Parathyroid adenoma (tissue), 2 donors: Measurements from ENCODE around the gene PKDCC.
A peak's percentile ranks its signal among the peaks of the same experiment; 100 is the strongest.

Source experiments
- H2AFZ ChIP-seq: fragments of 300-600 bp; sonication (generic); one replicate; pipeline ENCODE4 v1.7.0; 2017; ENCODE audit warnings: antibody characterized with exemption, mild to moderate bottlenecking
- H3K27ac ChIP-seq: fragments of 300-600 bp; sonication (generic); one replicate; pipeline ENCODE4 v1.7.0; 2017
- H3K27me3 ChIP-seq: fragments of 300-600 bp; sonication (generic); one replicate; pipeline ENCODE4 v1.7.0; 2017; ENCODE audit warnings: low read length; ENCODE audit not compliant: control insufficient read depth, insufficient read depth
- H3K36me3 ChIP-seq: fragments of 300-600 bp; sonication (generic); one replicate; pipeline ENCODE4 v1.7.0; 2017; ENCODE audit warnings: low read length; ENCODE audit not compliant: control insufficient read depth, insufficient read depth
- H3K4me1 ChIP-seq: fragments of 300-600 bp; sonication (generic); one replicate; pipeline ENCODE4 v1.7.0; 2017; ENCODE audit warnings: control low read depth
- H3K4me2 ChIP-seq: fragments of 300-600 bp; sonication (generic); one replicate; pipeline ENCODE4 v1.7.0; 2017; ENCODE audit warnings: low read length
- H3K4me3 ChIP-seq: fragments of 300-600 bp; sonication (generic); one replicate; pipeline ENCODE4 v1.7.0; 2017; ENCODE audit warnings: low read depth, low read length
- H3K79me2 ChIP-seq: fragments of 300-600 bp; sonication (generic); one replicate; pipeline ENCODE4 v1.7.0; 2017; ENCODE audit warnings: control low read depth
- H3K9ac ChIP-seq: fragments of 300-600 bp; sonication (generic); one replicate; pipeline ENCODE4 v1.7.0; 2017; ENCODE audit warnings: mild to moderate bottlenecking
- H3K9me3 ChIP-seq: fragments of 300-600 bp; sonication (generic); one replicate; pipeline ENCODE4 v1.7.0; 2017; ENCODE audit warnings: low read length; ENCODE audit not compliant: control insufficient read depth
- TF ChIP-seq, protein P1 (sequence below): fragments of 300-600 bp; sonication (generic); IDR thresholded peaks from one replicate; pipeline ENCODE4 v1.7.0; 2017; ENCODE audit warnings: antibody characterized with exemption, mild to moderate bottlenecking
- donor health status: primary hyperparathyroidism.

PKDCC gene

DNA sequence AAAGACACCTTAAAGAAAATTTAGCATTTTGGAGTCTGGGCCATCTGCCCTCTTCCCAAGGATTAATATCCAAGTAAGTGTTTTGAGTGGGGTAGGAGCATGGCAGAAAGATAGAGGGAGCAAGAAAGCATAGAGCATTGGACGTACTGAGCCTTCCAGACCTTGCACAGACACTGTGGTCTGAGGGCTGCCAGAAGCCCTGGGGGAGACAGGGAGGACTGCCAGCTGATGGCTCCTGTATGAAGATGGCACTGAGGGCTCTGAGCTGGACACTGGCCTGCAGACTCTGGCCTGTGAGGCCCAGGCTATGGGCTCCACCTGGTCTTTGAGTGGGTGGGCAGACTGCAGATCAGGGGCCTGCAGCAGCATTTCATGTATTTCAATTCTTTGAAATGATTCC lies 2.9 kb upstream of the PKDCC start:
- H3K9me3 ChIP-seq = no peaks in the 10 kb centered on the region
- H3K27me3 ChIP-seq = no peaks in the 10 kb centered on the region
- no peak overlapping the region for H3K27ac ChIP-seq
- no peaks in the 10 kb centered on the region for H3K36me3 ChIP-seq
- H3K4me1 ChIP-seq = peaks cover 6% of the 10 kb centered on the region
- no peak overlapping the region for H3K4me3 ChIP-seq
- peaks cover 6% of the 10 kb centered on the region for H3K79me2 ChIP-seq
- H2AFZ ChIP-seq = no peak overlapping the region
- no peak overlapping the region for H3K9ac ChIP-seq
- TF ChIP-seq, protein P1, sequence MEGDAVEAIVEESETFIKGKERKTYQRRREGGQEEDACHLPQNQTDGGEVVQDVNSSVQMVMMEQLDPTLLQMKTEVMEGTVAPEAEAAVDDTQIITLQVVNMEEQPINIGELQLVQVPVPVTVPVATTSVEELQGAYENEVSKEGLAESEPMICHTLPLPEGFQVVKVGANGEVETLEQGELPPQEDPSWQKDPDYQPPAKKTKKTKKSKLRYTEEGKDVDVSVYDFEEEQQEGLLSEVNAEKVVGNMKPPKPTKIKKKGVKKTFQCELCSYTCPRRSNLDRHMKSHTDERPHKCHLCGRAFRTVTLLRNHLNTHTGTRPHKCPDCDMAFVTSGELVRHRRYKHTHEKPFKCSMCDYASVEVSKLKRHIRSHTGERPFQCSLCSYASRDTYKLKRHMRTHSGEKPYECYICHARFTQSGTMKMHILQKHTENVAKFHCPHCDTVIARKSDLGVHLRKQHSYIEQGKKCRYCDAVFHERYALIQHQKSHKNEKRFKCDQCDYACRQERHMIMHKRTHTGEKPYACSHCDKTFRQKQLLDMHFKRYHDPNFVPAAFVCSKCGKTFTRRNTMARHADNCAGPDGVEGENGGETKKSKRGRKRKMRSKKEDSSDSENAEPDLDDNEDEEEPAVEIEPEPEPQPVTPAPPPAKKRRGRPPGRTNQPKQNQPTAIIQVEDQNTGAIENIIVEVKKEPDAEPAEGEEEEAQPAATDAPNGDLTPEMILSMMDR = no peak
- no peak overlapping the region for H3K4me2 ChIP-seq

DNA sequence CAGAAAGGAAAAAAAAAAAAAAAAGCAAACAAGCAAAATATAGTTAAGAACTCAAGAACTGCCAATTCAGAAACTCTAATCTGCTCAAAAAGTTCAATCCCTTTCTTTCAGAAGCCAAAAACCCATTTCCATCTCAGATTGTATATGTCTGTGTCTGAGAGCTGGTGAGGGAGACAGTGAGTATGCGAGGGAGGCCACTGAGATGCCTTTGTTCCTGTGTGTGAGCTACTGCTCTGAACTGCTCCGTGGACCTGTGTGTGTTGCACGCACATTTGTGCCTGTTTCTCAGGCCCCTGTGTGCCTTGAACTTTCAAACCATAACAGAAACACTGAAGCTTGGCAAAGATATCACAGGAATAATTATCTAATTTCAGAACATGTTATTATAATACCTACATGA lies 2.5 kb upstream of the PKDCC start:
- no peak overlapping the region for H2AFZ ChIP-seq
- no peaks in the 10 kb centered on the region for H3K36me3 ChIP-seq
- no peaks in the 10 kb centered on the region for H3K27me3 ChIP-seq
- TF ChIP-seq, protein P1 = no peak
- H3K79me2 ChIP-seq = peaks cover 6% of the 10 kb centered on the region
- no peak overlapping the region for H3K27ac ChIP-seq
- H3K4me3 ChIP-seq = no peak overlapping the region
- peaks cover 6% of the 10 kb centered on the region for H3K4me1 ChIP-seq
- H3K9ac ChIP-seq = no peak overlapping the region
- no peak overlapping the region for H3K4me2 ChIP-seq
- no peaks in the 10 kb centered on the region for H3K9me3 ChIP-seq

- no peak overlapping the region for H3K4me2 ChIP-seq
- TF ChIP-seq, protein P1 = no peak
- H3K9ac ChIP-seq = no peak overlapping the region
- H3K9me3 ChIP-seq = no peaks in the 10 kb centered on the region
- H3K27me3 ChIP-seq = no peaks in the 10 kb centered on the region
- H2AFZ ChIP-seq = peak overlapping the region; percentile 39
- no peak overlapping the region for H3K4me3 ChIP-seq
- no peak overlapping the region for H3K27ac ChIP-seq
- H3K36me3 ChIP-seq = no peaks in the 10 kb centered on the region
- peaks cover 6% of the 10 kb centered on the region for H3K4me1 ChIP-seq
- H3K79me2 ChIP-seq = peaks cover 6% of the 10 kb centered on the region
These were observed 1.7 kb upstream of the PKDCC start for GRCh38 chr2:42045848-42046748.

DNA sequence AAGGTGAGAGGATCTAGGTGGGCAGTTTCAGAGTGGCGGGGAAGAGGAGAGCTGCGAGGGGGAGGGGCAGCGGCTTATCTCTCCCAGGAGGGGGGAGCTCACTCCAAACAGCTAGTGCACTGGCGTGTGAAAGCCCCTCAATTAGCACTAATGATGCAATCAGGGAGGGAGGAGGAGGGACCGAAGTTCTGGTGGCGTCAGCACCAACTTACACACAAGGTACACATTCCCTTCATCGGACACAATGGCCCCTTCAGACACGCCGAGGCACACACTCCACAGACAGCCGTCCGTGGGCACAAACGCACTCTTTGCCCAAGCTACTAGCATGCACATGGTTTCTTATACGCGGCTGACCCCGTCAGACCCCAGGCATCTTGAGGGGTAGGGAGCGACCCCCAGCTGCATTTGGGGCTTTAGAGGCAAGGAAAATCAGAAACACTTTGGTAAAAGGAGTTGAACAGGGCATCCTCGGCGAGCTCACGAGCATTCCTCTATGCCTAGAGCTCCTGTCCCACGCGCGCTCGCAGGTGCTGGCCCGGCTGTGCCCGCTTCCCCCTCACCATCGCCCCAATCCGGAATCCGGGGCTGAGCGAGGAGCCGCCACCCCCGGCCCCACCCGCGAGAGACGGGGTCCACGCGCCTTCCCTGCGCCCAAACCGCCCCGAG lies 868 bp upstream of the PKDCC start:
- TF ChIP-seq, protein P1 = no peak
- Histone ChIP-seq H3K27me3 (no peaks in the 10 kb centered on the region), H3K9me3 (no peaks in the 10 kb centered on the region), H3K4me3 (peak overlapping the region; percentile 56), H3K79me2 (peaks cover 6% of the 10 kb centered on the region), H3K36me3 (no peaks in the 10 kb centered on the region), H3K4me2 (peak overlapping the region; percentile 84), H3K27ac (no peak overlapping the region), H3K9ac (no peak overlapping the region), H2AFZ (peak overlapping the region; percentile 90), H3K4me1 (peaks cover 6% of the 10 kb centered on the region)
